ENCODE data around the gene OR10G3.

- TF ChIP-seq CTCF (conservative IDR thresholded peaks at IDR 0.05; ENCODE audit: low read length), result no peak
- TF ChIP-seq EZH2phosphoT487 (IDR thresholded peaks at IDR 0.05; ENCODE audit: borderline replicate concordance, low read depth, low read length), result no peak
Observed at GRCh38 chr14:21535545-21536417, 44.1 kb downstream of the OR10G3 start.
